Measurements from ENCODE around the gene SLC40A1.
"Not testable (repeated sequence)": the region's sequence is repeated elsewhere in the genome, so short reads cannot be mapped to it uniquely, and the experiment has no call there.

- TF ChIP-seq TFE3 (CRISPR knock-in tag; IDR thresholded peaks at IDR 0.05); ZNF281 (CRISPR knock-in tag; IDR thresholded peaks at IDR 0.05; ENCODE audit: borderline replicate concordance); HDAC1 (CRISPR knock-in tag; IDR thresholded peaks at IDR 0.05); ZNF30 (CRISPR knock-in tag; IDR thresholded peaks at IDR 0.05); ZSCAN29 (CRISPR knock-in tag; conservative IDR thresholded peaks at IDR 0.05); ZFX (CRISPR knock-in tag; IDR thresholded peaks at IDR 0.05; ENCODE audit: low read depth); ZNF329 (CRISPR knock-in tag; IDR thresholded peaks at IDR 0.05; ENCODE audit: low read depth); ZNF780A (CRISPR knock-in tag; IDR thresholded peaks at IDR 0.05); MIER2 (CRISPR knock-in tag; IDR thresholded peaks at IDR 0.05); CCAR2 (optimal IDR thresholded peaks at IDR 0.05; ENCODE audit: low read depth, low read length); JUNB (CRISPR knock-in tag; IDR thresholded peaks at IDR 0.05; ENCODE audit: borderline replicate concordance): not testable (repeated sequence)
These were observed 21.1 kb upstream of the SLC40A1 start for GRCh38 chr2:189601652-189602051.
